ENCODE data around the gene SBNO2.
"Not testable (repeated sequence)": the region's sequence is repeated elsewhere in the genome, so short reads cannot be mapped to it uniquely, and the experiment has no call there.

SBNO2 gene

DNA sequence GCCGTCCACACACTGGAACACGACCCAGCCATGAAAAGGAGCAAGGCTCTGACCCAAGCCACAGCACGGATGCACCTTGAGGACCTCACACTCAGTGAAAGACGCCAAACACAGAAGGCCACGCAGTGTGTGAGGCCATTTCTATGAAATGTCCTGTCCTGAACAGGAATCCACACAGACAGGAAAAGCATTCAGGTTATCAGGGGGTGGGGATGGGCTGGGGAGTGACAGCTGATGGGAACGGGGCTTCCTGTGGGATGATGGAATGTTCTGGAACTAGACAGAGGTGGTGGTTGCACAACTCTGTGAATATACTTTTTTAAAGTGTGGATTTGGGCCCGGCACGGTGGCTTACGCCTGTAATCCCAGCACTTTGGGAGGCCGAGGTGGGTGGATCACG lies 39.6 kb downstream of the SBNO2 start:
- TF ChIP-seq, protein P1, sequence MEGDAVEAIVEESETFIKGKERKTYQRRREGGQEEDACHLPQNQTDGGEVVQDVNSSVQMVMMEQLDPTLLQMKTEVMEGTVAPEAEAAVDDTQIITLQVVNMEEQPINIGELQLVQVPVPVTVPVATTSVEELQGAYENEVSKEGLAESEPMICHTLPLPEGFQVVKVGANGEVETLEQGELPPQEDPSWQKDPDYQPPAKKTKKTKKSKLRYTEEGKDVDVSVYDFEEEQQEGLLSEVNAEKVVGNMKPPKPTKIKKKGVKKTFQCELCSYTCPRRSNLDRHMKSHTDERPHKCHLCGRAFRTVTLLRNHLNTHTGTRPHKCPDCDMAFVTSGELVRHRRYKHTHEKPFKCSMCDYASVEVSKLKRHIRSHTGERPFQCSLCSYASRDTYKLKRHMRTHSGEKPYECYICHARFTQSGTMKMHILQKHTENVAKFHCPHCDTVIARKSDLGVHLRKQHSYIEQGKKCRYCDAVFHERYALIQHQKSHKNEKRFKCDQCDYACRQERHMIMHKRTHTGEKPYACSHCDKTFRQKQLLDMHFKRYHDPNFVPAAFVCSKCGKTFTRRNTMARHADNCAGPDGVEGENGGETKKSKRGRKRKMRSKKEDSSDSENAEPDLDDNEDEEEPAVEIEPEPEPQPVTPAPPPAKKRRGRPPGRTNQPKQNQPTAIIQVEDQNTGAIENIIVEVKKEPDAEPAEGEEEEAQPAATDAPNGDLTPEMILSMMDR (IDR thresholded peaks at IDR 0.05; ENCODE audit: borderline replicate concordance, control extremely low read depth, extremely low read depth, insufficient read depth, missing control alignments): no peak
- DNase-seq (ENCODE audit: low spot score): no peak
- in situ Hi-C loops (cut with MboI; ENCODE audit: low sequenced_read_pairs, unreplicated experiment): no loop called here

- TF ChIP-seq, protein P1 (IDR thresholded peaks at IDR 0.05; ENCODE audit: borderline replicate concordance, control extremely low read depth, extremely low read depth, insufficient read depth, missing control alignments): no peak
- peak; percentile 93 for DNase-seq (ENCODE audit: low spot score)
- in situ Hi-C loops (cut with MboI; ENCODE audit: low sequenced_read_pairs, unreplicated experiment): no loop called here
Observed at GRCh38 chr19:1133471-1133929, 40.6 kb downstream of the SBNO2 start.

- TF ChIP-seq, protein P1 (IDR thresholded peaks at IDR 0.05; ENCODE audit: borderline replicate concordance, control extremely low read depth, extremely low read depth, insufficient read depth, missing control alignments): no peak
- no peak for DNase-seq (ENCODE audit: low spot score)
- in situ Hi-C loops (cut with MboI; ENCODE audit: low sequenced_read_pairs, unreplicated experiment): no loop called here
Observed at GRCh38 chr19:1132552-1133383, 41.3 kb downstream of the SBNO2 start.

- TF ChIP-seq, protein P1 (IDR thresholded peaks at IDR 0.05; ENCODE audit: borderline replicate concordance, control extremely low read depth, extremely low read depth, insufficient read depth, missing control alignments): no peak
- DNase-seq (ENCODE audit: low spot score): peak; percentile 90
- in situ Hi-C loops (cut with MboI; ENCODE audit: low sequenced_read_pairs, unreplicated experiment): no loop called here
Observed at GRCh38 chr19:1131718-1132551, 42.1 kb downstream of the SBNO2 start.

- in situ Hi-C loops (cut with MboI; ENCODE audit: low sequenced_read_pairs, unreplicated experiment): no loop called here
- DNase-seq (ENCODE audit: low spot score): no peak
- TF ChIP-seq, protein P1 (IDR thresholded peaks at IDR 0.05; ENCODE audit: borderline replicate concordance, control extremely low read depth, extremely low read depth, insufficient read depth, missing control alignments): no peak
Observed at GRCh38 chr19:1130771-1131717, 43.0 kb downstream of the SBNO2 start.

GRCh38 chr19:1129535-1129934 lies 44.5 kb downstream of the SBNO2 start:
- no peak for DNase-seq (ENCODE audit: low spot score)
- TF ChIP-seq, protein P1 (IDR thresholded peaks at IDR 0.05; ENCODE audit: borderline replicate concordance, control extremely low read depth, extremely low read depth, insufficient read depth, missing control alignments): no peak
- in situ Hi-C loops (cut with MboI; ENCODE audit: low sequenced_read_pairs, unreplicated experiment): no loop called here

DNA sequence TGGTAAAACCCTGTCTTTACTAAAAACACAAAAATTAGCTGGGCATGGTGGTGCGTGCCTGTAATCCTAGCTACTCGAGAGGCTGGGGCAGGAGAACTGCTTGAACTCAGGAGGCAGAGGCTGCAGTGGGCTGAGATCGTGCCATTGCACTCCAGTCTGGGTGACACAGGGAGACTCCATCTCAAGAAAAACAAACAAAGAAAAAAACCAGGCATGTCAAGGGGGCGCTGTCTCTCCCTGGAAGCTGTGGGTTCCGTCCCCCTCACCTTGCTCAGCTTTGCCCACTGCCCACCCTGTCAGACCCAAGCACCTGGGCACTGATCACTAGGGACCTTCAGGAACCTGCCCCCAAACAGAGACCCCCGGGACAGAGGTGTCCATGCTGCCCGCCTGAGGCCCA lies 45.0 kb downstream of the SBNO2 start:
- DNase-seq (ENCODE audit: low spot score); in situ Hi-C loops (cut with MboI; ENCODE audit: low sequenced_read_pairs, unreplicated experiment): not testable (repeated sequence)
